HepG2 (cell line): ENCODE data around the gene DCAF4. TPM values are rescaled to one million over a fixed set of nuclear protein-coding genes. Genes with fewer than 3 reads are reported as not detected.

ENCODE experiments used
- ATAC-seq: fragments of 200-7000 bp; cut with Tn5 transposase; 3 replicates; pipeline ENCODE4 v1.9.1; 2020; ENCODE audit warnings: mild to moderate bottlenecking, moderate library complexity
- BruUV-seq: library from RNA; stranded (reverse); fragments of 400-500 nt; replicated peaks from 2 replicates; lab custom pipeline; 2021; lab: Mats Ljungman, UMichigan
- CTCF ChIA-PET: fragments of 300-600 bp; formaldehyde crosslinking; extraction: SDS; loops from one replicate; lab custom pipeline; 2021; ENCODE audit warnings: low total read pairs, inconsistent platforms, low intra/inter-chr PET ratio; lab: Yijun Ruan, JAX
- POLR2A ChIA-PET: fragments of 350-600 bp; sonication (Branson Sonifier 250); formaldehyde crosslinking; loops from one replicate; lab custom pipeline; 2020; ENCODE audit warnings: antibody characterized with exemption, inconsistent platforms; lab: Yijun Ruan, JAX
- DNase-seq: peaks from one replicate; pipeline ENCODE4 v3.0.0-alpha.2; 2015; ENCODE audit warnings: low spot score
- FAIRE-seq: peaks from 3 replicates; lab custom pipeline; 2011; peaks lifted over from hg19 to GRCh38; lab: Jason Lieb, UNC
- H2AFZ ChIP-seq: one replicate; pipeline ENCODE4 v1.6.1; 2011; ENCODE audit warnings: low read length, inconsistent platforms
- H3K27ac ChIP-seq: fragments of 300-600 bp; 3 replicates; pipeline ENCODE4 v1.8.0; 2011; ENCODE audit warnings: mixed run types, mild to moderate bottlenecking, mixed read lengths, low read length, inconsistent platforms; ENCODE audit not compliant: insufficient read depth; ENCODE audit errors: extremely low read length
- H3K27me3 ChIP-seq, 2 experiments: fragments of 200-600 bp in 1 of 2; 2 replicates in 1 of 2; 3 replicates in 1 of 2; pipeline versions ENCODE4 v1.6.0 to v1.8.0; 2011; ENCODE audit warnings: low read length in 2 of 2, mild to moderate bottlenecking in 2 of 2, moderate library complexity in 2 of 2, inconsistent platforms in 1 of 2; ENCODE audit not compliant: insufficient read depth in 2 of 2, control insufficient read depth in 1 of 2
- H3K36me3 ChIP-seq, 2 experiments: fragments of 200-600 bp in 1 of 2; replicated peaks in 1 of 2; 2 replicates in 1 of 2; 3 replicates in 1 of 2; pipeline versions ENCODE4 v1.5.1 to v1.8.0; 2011; ENCODE audit warnings: low read length in 2 of 2, inconsistent platforms in 1 of 2; ENCODE audit not compliant: insufficient read depth in 2 of 2, control insufficient read depth in 1 of 2
- H3K4me1 ChIP-seq: 2 replicates; pipeline ENCODE4 v1.5.1; 2012; ENCODE audit warnings: low read length, inconsistent platforms; ENCODE audit not compliant: insufficient read depth
- H3K4me2 ChIP-seq: 2 replicates; pipeline ENCODE4 v1.6.0; 2011; ENCODE audit warnings: low read depth, low read length, inconsistent platforms
- H3K4me3 ChIP-seq, 3 experiments: fragments of 200-600 bp in 1 of 3; sonication (generic), shearing (Covaris generic) in 1 of 3; replicated peaks in 1 of 3; 2 replicates each; pipeline ENCODE4 v1.5.1; 2011 to 2016; ENCODE audit warnings: low read length in 3 of 3, inconsistent platforms in 2 of 3, low read depth in 2 of 3, mild to moderate bottlenecking in 2 of 3, control low read depth in 1 of 3, mixed read lengths in 1 of 3; ENCODE audit not compliant: insufficient read depth in 1 of 3
- H3K79me2 ChIP-seq: one replicate; pipeline ENCODE4 v1.6.1; 2011; ENCODE audit warnings: low read length, inconsistent platforms; ENCODE audit not compliant: insufficient read depth
- H3K9ac ChIP-seq: 2 replicates; pipeline ENCODE4 v1.6.0; 2011; ENCODE audit warnings: mild to moderate bottlenecking, low read depth, low read length, inconsistent platforms; ENCODE audit not compliant: insufficient read depth
- H3K9me3 ChIP-seq: 2 replicates; pipeline ENCODE4 v1.5.1; 2012; ENCODE audit warnings: mild to moderate bottlenecking, low read length
- H4K20me1 ChIP-seq: 2 replicates; pipeline ENCODE4 v1.6.0; 2011; ENCODE audit warnings: inconsistent platforms, mild to moderate bottlenecking, low read length, moderate library complexity; ENCODE audit not compliant: insufficient read depth
- FOXC1 ChIP-seq: sonication (generic); formaldehyde crosslinking; IDR thresholded peaks from 2 replicates; pipeline ENCODE4 v1.8.0; 2022; ENCODE audit warnings: mild to moderate bottlenecking, missing genetic modification reagents, borderline replicate concordance
- GRHL1 ChIP-seq: sonication (generic); formaldehyde crosslinking; conservative IDR thresholded peaks from 2 replicates; pipeline ENCODE4 v1.8.0; 2022; ENCODE audit warnings: missing genetic modification reagents
- MZF1 ChIP-seq: sonication (generic); formaldehyde crosslinking; IDR thresholded peaks from 2 replicates; pipeline ENCODE4 v1.8.1; 2023; ENCODE audit warnings: mild to moderate bottlenecking, missing genetic modification reagents, borderline replicate concordance
- NFE2L2 ChIP-seq: fragments of 150-350 bp; IDR thresholded peaks from 2 replicates; pipeline ENCODE4 v1.6.1; 2014; ENCODE audit warnings: low read length
- PLRG1 ChIP-seq: fragments of 450-650 bp; conservative IDR thresholded peaks from 2 replicates; pipeline ENCODE4 v1.6.1; 2016
- SP5 ChIP-seq: IDR thresholded peaks from 2 replicates; pipeline ENCODE4 v1.6.1; 2016; ENCODE audit warnings: low read depth, borderline replicate concordance
- ZNF251 ChIP-seq: sonication (generic); formaldehyde crosslinking; IDR thresholded peaks from 2 replicates; pipeline ENCODE4 v1.9.0; 2021; ENCODE audit warnings: mild to moderate bottlenecking, missing genetic modification reagents
- ZNF264 ChIP-seq: sonication (generic); formaldehyde crosslinking; IDR thresholded peaks from 2 replicates; pipeline ENCODE4 v1.4.0; 2020; ENCODE audit warnings: missing genetic modification reagents
- ZNF558 ChIP-seq: sonication (generic); formaldehyde crosslinking; IDR thresholded peaks from 2 replicates; pipeline ENCODE4 v1.9.0; 2022; ENCODE audit warnings: mild to moderate bottlenecking, missing genetic modification reagents, borderline replicate concordance
- ZSCAN25 ChIP-seq: sonication (generic); formaldehyde crosslinking; IDR thresholded peaks from 2 replicates; pipeline ENCODE4 v1.8.0; 2022; ENCODE audit warnings: mild to moderate bottlenecking, missing genetic modification reagents
- WGBS: methylation state at CpG from one replicate; pipeline ENCODE4 v1.1.6; 2017; ENCODE audit warnings: low lambda C conversion rate; 5-methylcytosine and 5-hydroxymethylcytosine counted together
- in situ Hi-C: cut with HindIII; loops from 2 replicates; pipeline ENCODE4 v1.10.0; 2017; ENCODE audit warnings: low pct_unique_long_range_greater_than_20kb; ENCODE audit not compliant: extremely low pct_ligation_motif_present
- intact Hi-C: fragments of 100-400 bp; cut with micrococcal nuclease; formaldehyde crosslinking; loops from one replicate; pipeline ENCODE4 v1.10.0; 2022; ENCODE audit not compliant: unreplicated experiment
- polyA plus RNA-seq, 8 experiments: library from polyadenylated mRNA; depleted of rRNA in 3 of 8; stranded (reverse) in 7 of 8; unstranded in 1 of 8; fragments of >200 nt; fragmentation: Illumina TruSeq in 4 of 8; extraction: Trizol in 4 of 8; gene quantifications; 2 replicates each; pipeline versions ENCODE4 v1.2.1 to v1.2.3, GENCODE V29; 2011 to 2016; ENCODE audit warnings: low read depth in 4 of 8, missing spikeins in 1 of 8, mixed read lengths in 1 of 8; ENCODE audit not compliant: insufficient read depth in 1 of 8
- total RNA-seq, 5 experiments: library from RNA; depleted of rRNA; stranded (reverse); fragments of >200 nt; fragmentation: Illumina TruSeq; extraction: Trizol; gene quantifications; 2 replicates each; pipeline ENCODE4 v1.2.3, GENCODE V29; 2016; ENCODE audit warnings: low read depth in 1 of 5

Gene DCAF4
- total and polyA plus RNA-seq, 2 of the 13 experiments (the other 11 are each of a cell fraction or from before 2014, with no cell fraction given): 18.8 to 21.1 TPM

GRCh38 chr14:72891666-72892102, 34.6 kb upstream of the DCAF4 start:
- Histone ChIP-seq H3K27ac (no peak overlapping the region), H3K36me3 (no peaks in the 10 kb centered on the region), H3K4me2 (peak overlapping the region; percentile 87), H3K79me2 (no peaks in the 10 kb centered on the region), H3K9ac (no peak overlapping the region), H3K27me3 (peaks cover 11 to 45% of the 10 kb centered on the region in 2 experiments; a peak in 4 of 5 replicates), H3K9me3 (no peaks in the 10 kb centered on the region), H3K4me3 (peak overlapping the region in 1 of 3 experiments; percentile 73; a peak in 1 of 6 replicates), H3K4me1 (peaks cover 29% of the 10 kb centered on the region), H4K20me1 (no peaks in the 10 kb centered on the region), H2AFZ (no peak overlapping the region)
- WGBS: 15% methylated on average over 14 of the region's 14 CpGs
- FAIRE-seq (no peak), ATAC-seq (no peak), DNase-seq (no peak)
- TF ChIP-seq PLRG1 (no peak), ZNF558 (CRISPR knock-in tag) (no peak), SP5 (no peak), GRHL1 (CRISPR knock-in tag) (no peak), ZNF251 (CRISPR knock-in tag) (no peak), NFE2L2 (no peak), MZF1 (CRISPR knock-in tag) (no peak), ZSCAN25 (CRISPR knock-in tag) (no peak), ZNF264 (no peak), FOXC1 (CRISPR knock-in tag) (no peak)
- BruUV-seq: TSS peak; percentile 68
- intact Hi-C loops: loop anchor here (5.0 kb wide), 1 partner anchor 119 kb away; no protein-coding TSS in a partner anchor
- in situ Hi-C loops: no loop called here
- ChIA-PET CTCF (no interaction called here), POLR2A (no interaction called here)
